Epithelial cell of esophagus (primary cell): ENCODE measurements around the gene BRICD5.

ENCODE experiments used
- DNase-seq: peaks from one replicate; pipeline ENCODE4 v3.0.0; 2010; ENCODE audit warnings: low read depth
- H3K4me3 ChIP-seq: 2 replicates; pipeline ENCODE4 v1.5.1; 2011; ENCODE audit warnings: mild to moderate bottlenecking, low read length, control low read depth
- TF ChIP-seq, protein P1 (sequence below): IDR thresholded peaks from 2 replicates; pipeline ENCODE4 v1.5.1; 2011; ENCODE audit warnings: low read depth, mild to moderate bottlenecking, low read length, control low read depth, inconsistent platforms; ENCODE audit not compliant: insufficient read depth; ENCODE audit errors: missing control alignments

BRICD5 gene

DNA sequence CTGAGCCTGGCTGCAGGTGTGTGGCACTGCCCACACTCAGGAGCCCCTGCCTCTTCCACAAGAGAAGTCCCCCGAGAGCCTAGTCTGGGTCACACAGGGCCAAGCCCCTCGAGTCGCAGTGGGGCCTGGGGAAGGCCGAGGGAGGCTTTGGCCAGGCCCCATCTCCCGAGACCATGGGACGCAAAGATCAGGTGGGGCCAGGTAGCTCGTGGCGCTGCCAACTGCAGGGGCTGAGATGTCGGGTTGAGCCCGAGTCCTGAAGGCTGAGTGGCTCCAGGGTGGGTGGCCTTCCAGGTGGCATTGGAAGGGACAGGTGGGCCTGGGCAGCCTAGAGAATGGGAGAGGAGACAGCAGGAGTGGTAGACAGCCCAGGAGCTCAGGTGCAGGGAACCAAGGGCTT, 48.8 kb downstream of the BRICD5 start:
- no peak for DNase-seq
- TF ChIP-seq, protein P1, sequence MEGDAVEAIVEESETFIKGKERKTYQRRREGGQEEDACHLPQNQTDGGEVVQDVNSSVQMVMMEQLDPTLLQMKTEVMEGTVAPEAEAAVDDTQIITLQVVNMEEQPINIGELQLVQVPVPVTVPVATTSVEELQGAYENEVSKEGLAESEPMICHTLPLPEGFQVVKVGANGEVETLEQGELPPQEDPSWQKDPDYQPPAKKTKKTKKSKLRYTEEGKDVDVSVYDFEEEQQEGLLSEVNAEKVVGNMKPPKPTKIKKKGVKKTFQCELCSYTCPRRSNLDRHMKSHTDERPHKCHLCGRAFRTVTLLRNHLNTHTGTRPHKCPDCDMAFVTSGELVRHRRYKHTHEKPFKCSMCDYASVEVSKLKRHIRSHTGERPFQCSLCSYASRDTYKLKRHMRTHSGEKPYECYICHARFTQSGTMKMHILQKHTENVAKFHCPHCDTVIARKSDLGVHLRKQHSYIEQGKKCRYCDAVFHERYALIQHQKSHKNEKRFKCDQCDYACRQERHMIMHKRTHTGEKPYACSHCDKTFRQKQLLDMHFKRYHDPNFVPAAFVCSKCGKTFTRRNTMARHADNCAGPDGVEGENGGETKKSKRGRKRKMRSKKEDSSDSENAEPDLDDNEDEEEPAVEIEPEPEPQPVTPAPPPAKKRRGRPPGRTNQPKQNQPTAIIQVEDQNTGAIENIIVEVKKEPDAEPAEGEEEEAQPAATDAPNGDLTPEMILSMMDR = no peak
- no peak overlapping the region for H3K4me3 ChIP-seq

DNA sequence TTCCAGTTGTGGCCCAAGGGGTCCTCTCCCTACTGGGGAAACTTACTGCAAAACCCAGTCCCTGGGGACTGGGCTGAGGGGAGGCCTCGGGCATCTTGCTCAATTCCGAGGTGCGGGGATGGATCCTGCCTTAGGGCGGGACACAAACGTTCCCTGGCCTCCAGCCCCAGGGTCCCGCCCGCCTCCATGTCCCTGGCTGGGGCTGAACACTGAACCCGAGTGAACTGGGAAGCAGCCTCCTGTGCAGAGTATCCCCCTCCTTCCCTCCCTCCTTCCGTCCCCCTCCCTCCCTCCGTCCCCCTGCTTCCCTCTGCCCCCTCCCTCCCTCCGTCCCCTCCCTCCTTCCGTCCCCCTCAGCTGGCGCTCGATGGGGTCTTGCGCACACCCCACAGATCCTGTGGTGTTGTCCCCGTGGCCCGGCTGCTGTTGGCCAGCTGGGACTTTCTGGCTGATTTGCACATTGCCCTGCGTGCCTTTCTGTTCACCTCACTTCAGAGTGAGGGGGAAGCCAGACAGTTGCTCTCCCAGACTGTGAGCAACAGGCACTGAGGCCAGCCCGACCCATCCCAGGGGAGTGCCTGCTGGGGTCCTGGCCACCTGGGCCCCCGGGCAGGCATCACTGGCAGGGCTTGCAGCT, 49.6 kb downstream of the BRICD5 start:
- H3K4me3 ChIP-seq = no peak overlapping the region
- TF ChIP-seq, protein P1 = no peak
- DNase-seq = no peak
